GM19468 (cell line): ENCODE data around the gene MUC3A.
"Not testable (repeated sequence)": the region's sequence is repeated elsewhere in the genome, so short reads cannot be mapped to it uniquely, and the experiment has no call there.

Experiments
- ATAC-seq: cut with Tn5 transposase; IDR thresholded peaks from one replicate; pipeline ENCODE4 v1.9.1; 2021; ENCODE audit warnings: mild to moderate bottlenecking, moderate library complexity, moderate number of reproducible peaks; ENCODE audit not compliant: unreplicated experiment; ENCODE audit errors: extremely low read depth

Gene MUC3A, protein sequence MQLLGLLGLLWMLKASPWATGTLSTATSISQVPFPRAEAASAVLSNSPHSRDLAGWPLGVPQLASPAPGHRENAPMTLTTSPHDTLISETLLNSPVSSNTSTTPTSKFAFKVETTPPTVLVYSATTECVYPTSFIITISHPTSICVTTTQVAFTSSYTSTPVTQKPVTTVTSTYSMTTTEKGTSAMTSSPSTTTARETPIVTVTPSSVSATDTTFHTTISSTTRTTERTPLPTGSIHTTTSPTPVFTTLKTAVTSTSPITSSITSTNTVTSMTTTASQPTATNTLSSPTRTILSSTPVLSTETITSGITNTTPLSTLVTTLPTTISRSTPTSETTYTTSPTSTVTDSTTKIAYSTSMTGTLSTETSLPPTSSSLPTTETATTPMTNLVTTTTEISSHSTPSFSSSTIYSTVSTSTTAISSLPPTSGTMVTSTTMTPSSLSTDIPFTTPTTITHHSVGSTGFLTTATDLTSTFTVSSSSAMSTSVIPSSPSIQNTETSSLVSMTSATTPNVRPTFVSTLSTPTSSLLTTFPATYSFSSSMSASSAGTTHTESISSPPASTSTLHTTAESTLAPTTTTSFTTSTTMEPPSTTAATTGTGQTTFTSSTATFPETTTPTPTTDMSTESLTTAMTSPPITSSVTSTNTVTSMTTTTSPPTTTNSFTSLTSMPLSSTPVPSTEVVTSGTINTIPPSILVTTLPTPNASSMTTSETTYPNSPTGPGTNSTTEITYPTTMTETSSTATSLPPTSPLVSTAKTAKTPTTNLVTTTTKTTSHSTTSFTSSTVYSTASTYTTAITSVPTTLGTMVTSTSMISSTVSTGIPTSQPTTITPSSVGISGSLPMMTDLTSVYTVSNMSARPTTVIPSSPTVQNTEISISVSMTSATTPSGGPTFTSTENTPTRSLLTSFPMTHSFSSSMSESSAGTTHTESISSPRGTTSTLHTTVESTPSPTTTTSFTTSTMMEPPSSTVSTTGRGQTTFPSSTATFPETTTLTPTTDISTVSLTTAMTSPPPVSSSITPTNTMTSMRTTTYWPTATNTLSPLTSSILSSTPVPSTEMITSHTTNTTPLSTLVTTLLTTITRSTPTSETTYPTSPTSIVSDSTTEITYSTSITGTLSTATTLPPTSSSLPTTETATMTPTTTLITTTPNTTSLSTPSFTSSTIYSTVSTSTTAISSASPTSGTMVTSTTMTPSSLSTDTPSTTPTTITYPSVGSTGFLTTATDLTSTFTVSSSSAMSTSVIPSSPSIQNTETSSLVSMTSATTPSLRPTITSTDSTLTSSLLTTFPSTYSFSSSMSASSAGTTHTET (N-terminal part only)

DNA sequence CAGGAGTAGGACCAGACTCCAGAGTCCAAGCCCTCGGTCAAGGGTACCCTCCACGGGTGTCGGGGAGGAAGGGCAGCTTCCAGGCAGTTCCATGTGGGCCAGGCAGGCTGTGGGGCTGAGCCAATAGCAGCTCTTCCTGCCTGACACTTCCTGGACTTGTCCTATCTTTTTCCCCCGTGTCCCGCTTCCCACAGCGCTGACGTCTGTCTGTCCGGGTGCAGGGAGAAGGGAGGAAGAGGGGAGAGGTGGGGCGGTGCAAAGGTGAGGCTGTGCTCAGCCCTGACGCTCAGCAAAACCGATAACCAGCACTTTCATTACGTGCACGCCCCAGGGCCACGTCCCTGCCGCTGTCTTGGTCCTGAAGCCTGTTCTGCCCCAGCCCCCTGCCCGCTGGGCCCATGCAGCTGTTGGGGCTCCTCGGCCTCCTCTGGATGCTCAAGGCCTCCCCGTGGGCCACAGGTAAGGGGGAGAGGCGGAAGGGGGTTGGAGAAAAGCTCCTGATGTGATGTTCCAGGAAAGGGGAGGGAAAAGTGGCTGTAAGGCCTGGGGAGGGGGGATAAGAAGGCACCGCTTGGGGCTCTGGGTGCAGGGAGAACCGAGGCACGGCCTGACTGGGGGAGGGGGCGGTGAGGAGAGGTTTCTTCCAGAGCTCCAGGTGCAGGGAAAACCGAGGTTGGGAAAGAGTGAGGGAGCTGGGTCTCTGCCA, at the start of gene MUC3A:
TSS of gene MUC3A (plus strand) at position 308 of the 706 bp plus-strand sequence. CDS start at position 399, 91 bp downstream.
- no peak for ATAC-seq

DNA sequence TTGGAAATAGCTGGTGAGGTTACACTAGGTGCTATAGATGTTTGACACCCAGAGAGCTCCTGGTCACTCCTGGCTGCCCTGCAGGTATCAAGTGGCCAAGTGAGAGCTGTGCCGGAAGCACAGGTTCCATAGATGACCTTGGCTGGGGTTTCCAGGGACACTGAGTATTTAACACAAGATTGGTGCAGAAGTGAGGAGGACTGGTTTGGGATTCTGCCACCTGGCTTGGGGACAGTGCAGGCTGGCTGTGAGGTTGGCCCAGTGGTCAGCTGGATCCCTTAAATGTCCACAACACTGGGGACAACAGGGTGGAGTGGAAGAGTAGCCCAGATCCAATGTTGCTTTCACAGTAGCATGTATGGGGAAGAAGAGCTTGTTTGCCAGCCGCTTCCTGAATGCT, 48.4 kb upstream of the MUC3A start:
- ATAC-seq: no peak

- no peak for ATAC-seq
These were observed 47.4 kb upstream of the MUC3A start for GRCh38 chr7:100901921-100902332.

- no peak for ATAC-seq
These were observed 46.7 kb upstream of the MUC3A start for GRCh38 chr7:100902638-100903037.

- ATAC-seq: no peak
These were observed 40.8 kb upstream of the MUC3A start for GRCh38 chr7:100908512-100908911.

- not testable (repeated sequence) for ATAC-seq
These were observed 38.9 kb upstream of the MUC3A start for GRCh38 chr7:100910443-100910842.

- ATAC-seq: no peak
These were observed 37.9 kb upstream of the MUC3A start for GRCh38 chr7:100911484-100911883.

DNA sequence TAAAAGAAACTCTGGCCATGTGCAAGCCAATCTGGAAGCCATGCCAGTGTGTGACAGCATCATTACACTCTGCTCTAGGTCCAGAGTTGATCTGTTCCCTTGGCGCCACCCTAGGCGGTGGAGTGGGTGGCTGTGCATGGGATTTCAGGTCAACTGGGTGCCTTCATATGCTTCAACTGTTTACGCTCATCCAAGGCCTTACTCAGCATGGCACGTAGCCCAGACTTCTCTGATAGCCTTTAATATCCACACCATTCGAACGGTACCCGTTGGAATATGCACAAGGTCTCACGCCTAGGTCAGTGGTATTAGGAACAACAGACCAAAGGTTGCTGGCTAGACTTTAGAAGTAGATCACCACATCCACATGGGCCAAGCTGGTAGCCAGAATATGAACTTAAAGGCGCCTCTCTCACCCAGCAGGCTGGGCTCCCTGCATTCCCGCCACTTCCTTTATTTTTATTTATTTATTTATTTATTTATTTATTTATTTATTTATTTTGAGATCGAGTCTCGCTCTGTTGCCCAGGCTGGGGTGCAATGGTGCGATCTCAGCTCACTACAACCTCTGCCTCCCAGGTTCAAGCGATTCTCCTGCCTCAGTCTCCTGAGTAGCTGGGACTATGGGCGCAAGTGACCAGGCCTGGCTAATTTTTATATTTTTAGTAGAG, 35.0 kb upstream of the MUC3A start:
- ATAC-seq: no peak

- ATAC-seq: no peak
These were observed 34.4 kb upstream of the MUC3A start for GRCh38 chr7:100914879-100915447.

DNA sequence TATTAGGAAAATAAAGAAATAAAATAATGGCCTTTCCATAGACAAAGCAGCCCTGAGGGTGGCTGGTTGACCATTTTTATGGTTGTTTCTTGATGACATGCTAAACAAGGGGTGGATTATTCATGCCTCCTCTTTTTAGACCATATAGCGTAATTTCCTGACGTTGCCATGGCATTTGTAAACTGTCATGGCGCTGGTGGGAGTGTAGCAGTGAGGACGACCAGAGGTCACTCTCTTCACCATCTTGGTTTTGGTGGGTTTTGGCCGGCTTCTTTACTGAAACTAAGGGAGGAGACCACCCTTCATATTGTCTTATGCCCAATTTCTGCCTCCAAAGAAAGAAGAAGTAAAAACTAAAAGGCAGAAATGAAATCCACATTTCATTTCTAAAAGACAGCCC, 30.0 kb upstream of the MUC3A start:
- ATAC-seq: not testable (repeated sequence)

GRCh38 chr7:100919779-100920437, 29.4 kb upstream of the MUC3A start:
- ATAC-seq: not testable (repeated sequence)

DNA sequence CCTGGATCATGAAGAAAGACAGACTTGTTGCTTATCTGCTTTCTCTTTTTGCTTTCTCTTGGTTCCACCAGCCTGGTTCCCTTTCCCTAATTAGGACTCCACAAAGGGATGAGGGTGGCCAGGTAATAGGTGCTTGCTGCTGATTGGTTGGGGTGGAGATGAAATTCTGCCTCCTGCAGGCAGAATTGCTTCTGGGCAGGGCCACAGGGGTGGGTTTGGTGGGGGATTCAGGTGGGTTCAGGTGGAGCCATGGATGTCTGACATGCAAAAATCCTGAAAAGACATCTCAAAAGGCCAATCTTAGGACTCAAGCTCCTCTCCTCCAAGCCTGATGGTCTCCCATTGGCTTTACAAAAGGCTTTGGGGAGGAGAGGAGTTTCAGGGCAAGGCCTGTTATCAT, 28.3 kb upstream of the MUC3A start:
- no peak for ATAC-seq

DNA sequence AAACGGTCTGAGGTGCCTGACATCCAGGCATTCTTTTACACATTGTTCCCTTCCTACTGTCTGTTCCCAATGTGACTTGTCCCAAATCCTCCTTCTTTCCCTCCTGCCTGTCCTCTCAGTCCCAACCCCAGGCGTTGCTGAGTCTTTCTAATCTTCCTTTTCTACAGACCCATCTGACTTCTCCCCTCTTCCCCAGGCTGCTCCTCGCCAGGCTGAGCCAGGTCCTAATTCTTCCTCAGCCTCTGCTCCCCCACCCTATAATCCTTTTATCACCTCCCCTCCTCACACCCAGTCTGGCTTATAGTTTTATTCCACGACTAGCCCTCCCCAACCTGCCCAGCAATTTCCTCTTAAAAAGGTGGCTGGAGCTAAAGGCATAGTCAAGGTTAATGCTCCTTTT, 25.7 kb upstream of the MUC3A start:
- ATAC-seq: not testable (repeated sequence)

DNA sequence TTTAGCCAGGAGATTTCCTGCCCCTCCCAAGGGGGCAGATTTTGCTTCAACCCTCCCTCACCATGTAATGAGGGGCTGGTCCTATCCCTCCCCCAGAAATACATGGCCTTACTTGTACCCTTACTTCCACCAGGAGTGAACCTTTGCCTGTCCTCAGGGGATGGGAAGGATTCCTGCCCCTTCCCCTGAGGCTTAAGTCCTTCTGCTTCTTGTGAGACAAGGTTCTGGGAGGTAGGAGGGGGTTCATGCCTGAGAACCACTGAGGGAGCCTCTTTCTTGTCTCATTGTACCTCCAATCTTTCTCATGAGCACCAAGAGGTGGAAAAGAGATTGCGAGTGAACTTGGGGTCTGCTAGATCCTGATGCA, 19.5 kb upstream of the MUC3A start:
- ATAC-seq: no peak

DNA sequence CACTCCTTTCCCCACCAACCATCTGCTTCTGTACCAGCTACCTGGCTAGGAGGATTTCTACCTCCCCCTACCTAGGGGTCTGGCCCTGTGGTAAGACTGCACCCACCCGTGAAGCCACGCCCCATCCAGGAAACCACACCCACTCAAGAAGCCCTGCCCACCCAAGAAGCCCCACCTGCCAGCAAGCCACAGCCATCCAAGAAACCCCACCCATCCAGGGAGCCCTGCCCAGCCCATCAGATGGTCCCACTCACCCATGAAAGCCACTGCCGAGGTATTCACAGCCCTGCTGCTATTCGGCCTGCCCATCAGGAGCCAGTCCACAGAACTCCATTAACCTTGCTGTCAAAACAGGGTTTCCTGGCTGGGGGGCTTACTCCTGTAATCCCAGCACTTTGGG, 15.6 kb upstream of the MUC3A start:
- ATAC-seq: no peak

DNA sequence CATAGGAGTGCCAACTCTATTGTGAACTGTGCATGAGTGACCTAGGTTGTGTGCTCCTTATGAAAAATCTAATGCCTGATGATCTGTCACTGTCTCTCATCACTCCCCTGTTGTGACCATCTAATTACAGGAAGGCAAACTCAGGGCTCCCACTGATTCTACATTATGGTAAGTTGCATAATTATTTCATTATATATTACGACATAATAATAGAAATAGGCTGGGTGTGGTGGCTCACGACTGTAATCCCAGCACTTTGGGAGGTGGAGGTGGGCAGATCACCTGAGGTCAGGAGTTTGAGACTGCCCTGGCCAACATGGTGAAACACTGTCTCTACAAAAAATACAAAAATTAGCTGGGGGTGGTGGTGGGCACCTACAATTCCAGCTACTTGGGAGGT, 14.0 kb upstream of the MUC3A start:
- not testable (repeated sequence) for ATAC-seq

DNA sequence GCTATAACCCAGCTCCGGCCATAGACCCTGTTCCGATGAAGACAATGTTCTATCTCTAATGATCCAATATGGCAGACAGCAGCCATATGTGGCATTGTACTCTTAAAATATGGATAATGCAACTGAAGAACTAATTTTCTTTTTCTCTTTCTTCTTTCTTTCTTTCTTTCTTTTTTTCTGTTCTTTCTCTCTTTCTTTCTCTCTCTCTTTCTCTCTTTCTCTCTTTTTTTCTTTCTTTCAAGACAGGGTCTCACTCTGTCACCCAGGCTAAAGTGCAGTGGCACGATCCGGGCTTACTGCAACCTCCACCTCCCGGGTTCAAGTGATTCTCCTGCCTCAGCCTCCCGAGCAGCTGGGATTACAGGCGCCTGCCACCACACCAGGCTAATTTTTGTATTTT, 13.2 kb upstream of the MUC3A start:
- not testable (repeated sequence) for ATAC-seq

- no peak for ATAC-seq
These were observed 7.1 kb upstream of the MUC3A start for GRCh38 chr7:100942045-100942774.
